Transverse colon (tissue), 4 donors: Measurements from ENCODE around the gene SPATA24.

Source experiments
- EP300 ChIP-seq: sonication (generic); formaldehyde crosslinking; IDR thresholded peaks from one replicate; pipeline ENCODE4 v1.6.1; 2017; ENCODE audit warnings: antibody characterized with exemption, low read depth
- POLR2A ChIP-seq: fragments of 450-650 bp; IDR thresholded peaks from one replicate; pipeline ENCODE4 v1.6.1; 2016; ENCODE audit warnings: antibody characterized with exemption, mild to moderate bottlenecking, moderate library complexity
- POLR2AphosphoS5 ChIP-seq, 3 donors: sonication (generic); formaldehyde crosslinking; IDR thresholded peaks; one replicate each; pipeline ENCODE4 v1.6.1; 2016; ENCODE audit warnings: antibody characterized with exemption in 3 of 3
- TF ChIP-seq, protein P1 (sequence below), 5 experiments: fragments of 200-600 bp in 3 of 5; fragments of 450-650 bp in 2 of 5; sonication (generic) in 3 of 5; IDR thresholded peaks; 1 replicate in 2 of 5; 2 replicates in 3 of 5; pipeline ENCODE4 v1.5.1; 2016 to 2017; ENCODE audit warnings: antibody characterized with exemption in 5 of 5, inconsistent platforms in 3 of 5, mild to moderate bottlenecking in 2 of 5, moderate library complexity in 1 of 5

DNA sequence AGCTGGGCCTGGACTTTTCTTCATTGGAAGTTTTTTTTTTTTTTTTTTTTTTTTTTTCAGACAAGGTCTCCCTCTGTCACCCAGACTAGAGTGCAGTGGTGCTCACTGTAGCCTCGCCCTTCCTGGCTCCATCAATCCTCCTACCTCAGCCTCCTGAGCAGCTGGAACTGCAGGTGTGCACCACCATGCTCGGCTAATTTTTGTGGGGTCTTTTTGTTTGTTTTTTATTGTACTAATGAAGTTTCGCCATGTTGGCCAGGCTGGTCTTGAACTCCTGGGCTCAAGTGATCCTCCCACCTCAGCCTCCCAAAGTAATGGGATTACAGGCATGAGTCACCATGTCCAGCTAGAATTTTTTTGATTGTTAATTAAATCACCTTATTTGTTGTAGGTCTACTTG, 31.8 kb upstream of the SPATA24 start:
- TF ChIP-seq, protein P1, sequence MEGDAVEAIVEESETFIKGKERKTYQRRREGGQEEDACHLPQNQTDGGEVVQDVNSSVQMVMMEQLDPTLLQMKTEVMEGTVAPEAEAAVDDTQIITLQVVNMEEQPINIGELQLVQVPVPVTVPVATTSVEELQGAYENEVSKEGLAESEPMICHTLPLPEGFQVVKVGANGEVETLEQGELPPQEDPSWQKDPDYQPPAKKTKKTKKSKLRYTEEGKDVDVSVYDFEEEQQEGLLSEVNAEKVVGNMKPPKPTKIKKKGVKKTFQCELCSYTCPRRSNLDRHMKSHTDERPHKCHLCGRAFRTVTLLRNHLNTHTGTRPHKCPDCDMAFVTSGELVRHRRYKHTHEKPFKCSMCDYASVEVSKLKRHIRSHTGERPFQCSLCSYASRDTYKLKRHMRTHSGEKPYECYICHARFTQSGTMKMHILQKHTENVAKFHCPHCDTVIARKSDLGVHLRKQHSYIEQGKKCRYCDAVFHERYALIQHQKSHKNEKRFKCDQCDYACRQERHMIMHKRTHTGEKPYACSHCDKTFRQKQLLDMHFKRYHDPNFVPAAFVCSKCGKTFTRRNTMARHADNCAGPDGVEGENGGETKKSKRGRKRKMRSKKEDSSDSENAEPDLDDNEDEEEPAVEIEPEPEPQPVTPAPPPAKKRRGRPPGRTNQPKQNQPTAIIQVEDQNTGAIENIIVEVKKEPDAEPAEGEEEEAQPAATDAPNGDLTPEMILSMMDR (IDR thresholded peaks at IDR 0.05) = no peak
- TF ChIP-seq POLR2AphosphoS5 (IDR thresholded peaks at IDR 0.05) = no peak
- TF ChIP-seq EP300 = no peak
- TF ChIP-seq POLR2A = no peak
